ENCODE data around the gene ARFGAP1.

ARFGAP1 gene

DNA sequence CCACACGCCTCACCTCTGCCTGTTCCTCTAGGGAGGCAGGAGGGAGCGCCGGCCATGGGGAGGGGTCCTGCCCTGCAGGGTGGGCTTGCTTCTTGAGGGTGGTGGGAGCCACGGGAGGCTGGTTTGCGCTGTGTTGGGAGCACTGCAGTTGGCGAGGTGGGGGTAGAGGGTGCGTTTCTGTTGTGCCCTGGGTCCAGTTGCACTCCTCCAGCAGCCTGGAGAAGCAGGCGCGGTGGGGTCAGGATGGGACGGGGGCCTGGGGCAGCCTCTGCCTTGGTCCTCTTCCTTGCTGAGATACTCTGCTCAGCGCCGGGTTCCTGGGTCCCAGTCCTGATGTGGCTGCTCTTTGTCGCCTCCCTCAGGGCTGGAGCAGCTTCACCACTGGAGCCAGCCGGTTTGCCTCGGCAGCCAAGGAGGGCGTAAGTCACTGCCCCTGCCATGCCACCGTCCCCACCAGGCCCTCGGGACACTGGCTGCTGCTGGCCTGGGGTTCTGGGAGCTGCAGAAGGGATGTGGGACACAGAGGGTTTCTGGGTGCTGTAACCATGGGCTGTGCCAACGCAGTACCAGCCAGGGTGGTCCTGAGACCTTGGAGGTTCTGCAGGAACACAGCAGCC is 8.4 kb downstream of the ARFGAP1 start:
- DNase-seq = no peak

DNA sequence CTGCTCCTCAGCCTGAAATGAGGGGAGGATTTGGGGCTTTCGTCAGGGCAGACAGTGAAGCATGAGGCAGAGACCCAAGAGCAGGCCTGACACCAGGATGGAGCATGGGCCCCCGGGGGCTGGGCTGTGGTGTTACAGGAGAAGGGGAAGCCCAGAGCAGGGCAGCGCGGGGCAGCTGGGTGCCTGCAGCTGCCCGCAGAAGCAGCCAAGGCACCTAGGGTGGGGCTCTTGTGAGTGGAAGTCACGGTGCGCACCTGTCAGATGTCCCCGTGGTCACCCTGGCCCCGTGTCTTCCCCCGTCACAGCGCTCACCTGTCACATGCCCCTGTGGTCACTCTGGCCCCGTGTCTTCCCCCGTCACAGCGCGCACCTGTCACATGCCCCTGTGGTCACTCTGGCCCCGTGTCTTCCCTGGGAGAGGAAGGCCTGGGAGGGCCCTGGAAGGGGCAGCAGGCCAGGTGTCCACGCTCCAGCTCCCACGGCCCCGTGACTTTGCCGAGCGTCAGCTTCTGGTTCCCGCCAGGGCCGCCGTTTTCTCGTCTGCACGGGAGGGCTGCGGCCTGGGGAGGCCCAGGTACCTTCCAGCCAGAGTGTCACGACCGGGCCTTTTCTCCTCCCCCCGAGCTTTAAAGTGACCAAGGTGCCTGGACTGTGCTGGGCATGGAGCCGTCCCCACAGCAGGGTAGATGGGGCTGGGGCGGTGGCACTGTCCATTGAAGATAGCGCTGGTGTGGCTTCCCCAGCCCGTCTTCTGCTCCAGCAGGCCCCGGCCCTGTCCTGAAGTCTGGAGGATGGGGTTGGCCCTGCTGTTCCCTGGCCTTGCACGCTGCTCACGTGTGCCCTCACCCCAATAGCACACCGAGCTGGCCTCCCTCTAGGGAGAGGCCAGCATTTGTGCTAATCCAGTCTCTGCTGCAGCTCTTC is 9.4 kb downstream of the ARFGAP1 start:
- no peak for DNase-seq

DNA sequence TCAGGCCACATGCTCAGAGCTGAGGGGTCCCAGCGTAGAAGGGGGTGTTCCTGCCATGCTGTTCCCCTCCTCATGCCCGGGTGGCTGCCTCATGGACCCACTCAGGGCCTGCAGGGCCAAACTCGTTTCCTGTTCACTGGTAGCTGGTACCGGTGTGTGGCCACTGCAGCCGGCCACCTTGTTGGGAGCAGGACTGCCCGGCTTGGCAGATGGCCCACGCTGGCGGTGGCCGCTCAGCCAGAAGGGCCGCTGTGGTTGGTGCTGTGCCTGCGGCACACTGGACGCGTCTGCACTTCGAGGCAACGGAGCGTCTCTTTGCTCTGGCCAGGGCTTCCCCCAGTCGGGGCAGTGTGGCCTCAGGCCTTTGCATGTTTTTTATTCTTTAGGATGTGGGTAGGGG is 10.3 kb downstream of the ARFGAP1 start:
- DNase-seq = no peak

DNA sequence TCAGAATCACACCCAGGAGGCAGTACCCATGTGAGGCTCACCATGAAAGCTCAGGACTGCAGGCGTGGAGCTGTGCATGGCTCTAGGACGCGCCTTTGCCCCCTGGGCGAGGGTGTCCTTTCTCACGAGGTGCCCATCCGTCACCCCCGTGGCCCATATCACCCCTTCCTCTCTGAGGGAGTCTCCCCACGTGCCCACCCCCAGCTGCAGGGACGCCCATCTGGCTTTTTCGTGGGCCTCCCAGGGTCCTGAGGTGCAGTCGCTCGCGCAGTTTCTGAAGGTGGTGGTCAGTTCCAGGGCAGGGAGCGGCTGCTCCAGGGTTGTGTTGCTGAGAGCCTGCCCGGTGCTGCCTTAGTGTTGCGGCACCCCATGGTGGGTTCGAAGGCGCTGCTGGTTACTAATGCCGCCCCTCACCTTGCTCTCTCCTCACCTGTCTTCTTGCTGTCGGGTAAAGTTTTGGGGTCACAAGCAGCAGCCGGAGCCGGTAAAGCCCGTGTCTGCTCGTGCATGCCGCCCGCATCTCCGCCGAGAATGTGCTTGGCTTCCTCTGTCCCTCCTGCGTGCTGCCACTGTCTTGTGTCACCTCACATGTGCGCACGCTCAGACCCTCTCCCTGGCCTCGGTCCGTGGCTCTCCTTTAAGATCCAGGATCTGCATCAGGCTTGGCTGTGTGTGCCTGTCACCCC is 10.9 kb downstream of the ARFGAP1 start:
- DNase-seq = no peak

DNA sequence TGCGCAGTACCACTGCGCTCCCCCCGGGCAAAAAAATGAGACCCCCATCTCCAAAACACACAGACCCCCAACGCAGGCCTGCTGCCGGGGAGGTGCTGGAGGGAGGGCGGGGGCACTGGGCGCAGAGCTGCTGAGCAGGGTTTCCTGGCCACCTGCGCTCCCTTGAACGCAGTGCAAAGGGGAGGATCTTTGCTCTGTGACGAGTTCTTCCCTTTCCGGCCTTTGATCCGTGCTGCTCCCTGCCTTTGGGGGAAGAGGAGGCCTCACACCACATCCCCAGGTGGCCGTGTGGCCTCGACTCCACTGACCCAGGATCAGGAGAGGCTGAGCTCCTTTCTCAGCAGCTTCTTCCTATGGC is 11.4 kb downstream of the ARFGAP1 start:
- no peak for DNase-seq

DNA sequence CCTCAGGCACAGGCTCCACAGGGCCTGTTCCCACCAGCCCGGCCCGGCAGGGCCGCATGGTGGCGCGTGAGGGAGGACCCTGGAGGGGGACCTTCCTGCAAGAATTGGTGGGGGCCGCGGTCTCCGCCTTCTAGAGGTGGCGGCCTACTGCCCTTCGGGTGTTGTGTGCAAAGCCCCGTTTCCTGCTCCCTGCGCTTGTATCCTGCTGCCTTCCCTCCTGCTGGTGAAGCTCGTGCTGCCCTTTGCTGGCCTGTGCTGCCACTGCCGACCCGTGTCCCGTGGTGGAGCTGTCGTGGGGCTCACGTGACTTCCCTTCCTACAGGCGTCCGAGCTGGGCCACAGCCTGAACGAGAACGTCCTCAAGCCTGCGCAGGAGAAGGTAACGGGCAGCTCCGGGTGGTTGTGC is 11.9 kb downstream of the ARFGAP1 start:
- DNase-seq = no peak

DNA sequence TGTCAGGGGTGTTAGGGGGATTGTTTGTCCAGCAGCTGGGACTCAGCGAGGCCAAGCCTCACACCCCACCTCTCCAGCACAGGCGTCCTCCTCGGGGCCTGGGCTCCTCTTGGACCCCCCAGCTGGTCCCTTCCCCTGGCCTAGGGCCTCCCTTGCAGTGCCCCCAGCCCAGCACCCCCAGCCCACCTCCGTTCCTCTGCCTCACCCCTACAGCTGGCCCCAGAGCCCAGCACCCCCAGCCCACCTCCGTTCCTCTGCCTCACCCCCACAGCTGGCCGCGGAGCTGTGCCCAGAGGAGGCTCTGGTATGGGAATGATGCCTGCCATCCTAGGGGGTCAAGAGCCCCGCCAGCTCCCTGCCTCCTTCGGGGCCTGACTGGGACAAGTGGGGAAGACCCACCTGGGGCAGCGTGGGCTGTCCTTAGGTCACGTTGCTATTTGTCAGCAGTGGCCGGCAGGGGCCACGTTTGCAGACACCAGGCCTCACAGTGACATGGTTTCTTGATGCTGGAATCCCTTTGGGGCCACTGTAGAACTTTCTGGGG is 12.4 kb downstream of the ARFGAP1 start:
- DNase-seq = no peak

DNA sequence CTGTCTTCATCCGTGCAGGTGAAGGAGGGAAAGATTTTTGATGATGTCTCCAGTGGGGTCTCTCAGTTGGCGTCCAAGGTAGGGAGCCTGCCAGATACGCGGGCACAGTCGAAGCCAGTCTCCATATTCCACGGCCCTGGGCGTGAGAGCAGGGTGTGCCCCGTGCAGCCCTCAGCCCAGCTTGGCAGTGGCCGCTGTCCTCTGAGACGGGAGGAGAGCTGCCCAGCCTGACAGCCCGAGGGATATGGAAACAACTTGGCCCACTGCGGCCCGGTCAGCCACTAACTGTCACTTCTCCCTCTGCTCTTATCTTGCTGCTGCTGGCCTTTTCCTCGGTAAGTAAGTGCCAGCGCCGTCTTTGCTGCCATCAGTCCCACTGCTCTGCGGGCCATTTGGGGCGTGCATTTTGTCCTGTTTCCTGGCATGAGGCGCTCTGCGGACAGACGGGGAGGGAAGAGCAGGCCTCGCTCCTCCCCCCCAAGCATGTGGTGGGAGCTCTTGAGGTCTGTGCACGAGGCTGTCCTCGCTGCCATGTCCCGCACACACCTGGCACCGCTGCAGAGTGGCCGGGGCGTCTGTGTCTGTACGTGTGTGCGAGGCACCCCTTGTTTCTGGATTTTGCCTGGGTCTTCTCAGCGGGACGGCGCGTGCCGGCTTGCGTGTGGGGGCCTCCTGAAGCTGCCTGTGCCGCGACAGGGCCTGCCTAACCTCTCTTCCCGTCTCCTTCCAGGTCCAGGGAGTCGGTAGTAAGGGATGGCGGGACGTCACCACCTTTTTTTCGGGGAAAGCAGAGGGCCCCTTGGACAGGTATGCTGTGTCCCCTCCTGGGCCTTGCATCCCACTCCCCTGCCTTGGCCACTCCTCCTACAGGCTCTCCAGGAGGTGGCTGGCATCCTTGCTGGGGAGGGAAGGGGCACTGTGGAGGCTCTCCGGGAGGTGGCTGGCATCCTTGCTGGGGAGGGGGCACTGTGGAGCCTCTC is 13.3 kb downstream of the ARFGAP1 start:
- no peak for DNase-seq

DNA sequence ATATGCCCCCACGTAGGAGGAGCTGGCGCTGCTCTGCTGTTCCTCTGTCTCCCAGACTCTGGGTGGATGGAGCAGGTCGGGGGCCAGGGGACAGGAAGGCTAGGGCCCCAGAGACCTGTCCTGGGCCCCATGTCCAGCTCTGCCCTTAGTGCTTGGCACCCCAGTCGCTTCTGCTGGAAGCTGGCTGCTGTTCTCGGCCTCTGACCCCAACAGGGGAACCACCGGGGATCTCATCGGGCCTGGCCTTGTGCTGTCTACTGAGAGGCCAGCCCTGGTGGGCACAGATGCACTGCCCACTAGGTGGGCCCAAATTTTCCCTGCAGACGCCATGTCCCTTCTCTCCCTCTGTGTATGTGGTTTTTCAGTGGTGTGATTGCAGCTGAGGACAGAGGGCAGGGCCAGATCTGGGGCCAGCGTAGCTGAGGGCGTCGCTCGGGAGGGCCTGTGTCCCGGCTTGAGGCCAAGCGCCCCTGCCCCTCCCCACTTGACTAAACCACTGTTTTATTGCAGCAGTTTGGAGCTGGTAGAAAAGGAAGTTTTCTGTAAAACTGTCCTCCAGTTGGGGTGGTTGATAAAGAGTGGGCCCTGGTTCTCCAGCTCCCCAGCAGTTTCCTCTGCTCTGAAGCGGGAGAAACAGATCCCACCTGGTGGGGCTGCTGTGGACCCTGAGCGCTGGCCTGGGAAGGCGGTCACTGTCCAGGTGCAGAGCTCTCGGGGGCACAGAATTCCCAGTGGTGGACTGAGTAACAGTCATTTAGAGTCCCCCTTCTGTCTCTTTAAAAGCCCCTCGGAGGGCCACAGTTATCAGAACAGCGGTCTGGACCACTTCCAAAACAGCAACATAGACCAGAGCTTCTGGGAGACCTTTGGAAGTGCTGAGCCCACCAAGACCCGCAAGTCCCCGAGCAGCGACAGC is 14.4 kb downstream of the ARFGAP1 start:
- DNase-seq = no peak

DNA sequence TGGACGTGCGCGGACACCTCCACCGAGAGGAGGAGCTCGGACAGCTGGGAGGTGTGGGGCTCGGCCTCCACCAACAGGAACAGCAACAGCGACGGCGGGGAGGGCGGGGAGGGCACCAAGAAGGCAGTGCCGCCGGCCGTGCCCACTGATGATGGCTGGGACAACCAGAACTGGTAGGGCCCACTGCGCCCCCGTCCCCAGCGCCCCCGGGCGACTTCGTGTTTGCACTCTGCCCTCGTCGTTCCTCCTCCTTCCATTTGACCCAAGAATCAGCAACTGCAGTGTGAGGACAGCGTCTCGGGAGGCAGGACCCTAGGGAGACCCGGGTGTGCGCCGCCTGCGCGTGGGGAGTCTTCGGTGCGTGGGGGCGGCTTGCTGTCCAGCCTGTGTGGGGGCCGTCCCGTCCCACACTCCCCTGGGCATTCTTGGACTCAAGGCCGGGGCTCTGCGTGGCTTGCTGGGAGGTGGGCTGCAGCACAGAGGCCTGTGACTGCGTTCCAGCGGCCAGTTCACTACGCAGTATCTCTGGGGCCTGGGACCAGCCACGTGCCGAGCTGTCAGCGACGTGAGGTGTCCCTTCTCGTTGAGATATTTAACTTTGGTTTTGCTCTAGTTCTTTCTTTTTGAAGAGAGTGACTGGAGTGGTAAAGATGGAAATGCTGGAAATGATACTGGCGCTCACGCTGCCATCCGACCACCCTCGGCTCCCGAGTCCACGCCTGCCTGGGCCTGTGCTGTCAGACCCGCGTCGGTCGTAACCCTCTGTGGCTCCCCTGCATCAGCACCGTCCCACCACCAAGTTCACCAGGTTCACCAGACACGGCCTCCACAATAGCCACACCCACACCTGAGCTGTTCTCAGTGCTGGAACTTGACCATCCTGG is 15.3 kb downstream of the ARFGAP1 start:
- no peak for DNase-seq

DNA sequence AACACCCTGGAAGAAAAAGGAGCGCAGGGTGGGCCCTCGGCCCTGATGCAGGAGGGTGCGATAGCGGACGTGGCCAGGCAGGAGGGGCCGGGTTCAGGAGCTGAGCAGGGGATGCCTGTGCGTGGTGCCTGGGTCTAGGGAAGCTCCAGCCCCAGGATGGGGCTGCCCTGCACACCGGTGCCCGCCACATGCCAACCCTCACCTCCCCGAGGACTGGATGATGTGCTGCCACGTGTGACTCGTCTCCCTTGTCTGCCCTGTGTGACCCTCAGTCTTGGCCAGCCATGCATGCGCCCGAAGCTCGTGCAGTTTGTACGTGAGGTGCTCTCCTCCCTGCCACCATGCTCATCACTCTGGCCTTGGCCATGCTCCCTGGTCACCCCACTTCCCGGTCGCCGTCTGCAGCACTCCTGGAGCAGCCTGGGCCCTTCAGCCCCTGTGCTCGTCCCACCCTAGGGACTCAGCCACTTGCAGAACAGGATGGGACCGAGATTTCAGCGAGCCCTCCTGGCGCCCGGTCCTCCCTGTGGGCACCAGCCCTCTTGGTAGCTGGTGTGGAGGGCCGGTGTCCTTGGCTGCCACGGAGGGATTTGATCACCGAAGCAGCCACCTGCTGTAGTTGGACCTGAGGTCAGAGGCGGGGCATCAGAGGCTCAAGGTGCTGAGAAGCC is 16.1 kb downstream of the ARFGAP1 start:
- no peak for DNase-seq

DNA sequence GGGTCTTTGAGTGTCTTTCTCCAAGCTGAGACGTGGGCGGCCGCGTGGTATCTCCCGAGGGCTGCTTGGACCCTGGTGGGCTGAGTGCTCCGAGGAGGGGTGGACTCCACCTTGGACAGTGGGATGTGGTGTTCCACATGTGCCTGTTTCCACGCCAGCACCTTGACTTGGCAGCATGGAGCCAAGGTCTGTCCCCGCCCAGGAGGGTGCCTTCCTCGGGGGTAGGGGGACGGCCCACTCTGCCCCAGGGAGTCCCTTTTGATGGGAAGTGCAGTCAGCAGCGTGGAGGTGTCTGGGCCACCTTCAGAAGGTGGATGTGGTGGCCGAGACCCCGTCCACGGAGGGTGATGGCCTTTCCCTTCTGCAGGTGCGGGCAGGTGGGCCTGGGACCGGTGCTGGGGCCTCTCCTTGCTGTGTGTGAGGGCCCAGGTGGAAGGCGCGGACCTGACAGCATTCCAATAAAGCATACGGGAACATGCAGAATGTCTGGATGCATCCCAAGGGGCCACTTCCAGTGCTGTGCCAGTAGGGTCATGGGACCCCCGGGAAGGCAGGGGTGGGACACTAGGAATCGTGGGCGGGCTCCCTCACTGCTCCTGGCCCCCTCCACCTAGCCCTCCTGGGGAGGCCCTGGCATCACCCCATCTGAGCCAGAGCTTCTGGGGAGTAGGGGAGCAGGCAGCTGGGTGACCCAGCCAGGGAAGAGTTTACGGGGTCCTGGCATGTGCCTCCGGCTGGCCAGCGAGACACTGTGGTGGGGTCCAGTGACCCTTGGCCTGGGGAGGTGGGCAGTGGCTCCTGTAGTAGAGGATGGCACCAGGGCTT is 16.9 kb downstream of the ARFGAP1 start:
- no peak for DNase-seq

DNA sequence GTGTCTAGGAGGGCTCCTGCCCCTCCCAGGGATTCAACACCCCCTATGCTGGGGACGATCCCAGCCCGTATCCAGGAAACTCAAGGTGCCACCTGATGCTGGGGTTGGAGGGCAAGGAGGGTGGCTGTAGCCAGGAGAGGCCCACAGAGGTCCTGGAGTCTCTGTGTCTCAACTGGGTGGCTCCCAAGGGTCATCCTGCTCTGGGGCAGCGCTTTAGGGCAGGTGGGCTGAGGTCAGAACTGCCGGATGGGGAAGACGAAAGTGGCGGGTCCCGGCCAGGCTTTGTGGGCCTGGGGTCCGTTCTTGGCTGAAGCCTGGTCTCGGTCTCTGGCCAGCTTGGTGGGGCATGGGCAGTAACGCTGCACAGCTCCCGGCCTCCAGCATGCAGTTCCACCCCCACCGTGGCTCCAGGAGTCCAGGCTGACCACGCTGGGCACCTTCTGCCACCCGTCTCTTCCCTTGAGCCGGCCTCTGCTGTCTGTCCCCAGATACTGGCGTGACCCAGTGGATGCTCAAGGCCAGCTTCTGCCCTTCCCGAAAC is 17.6 kb downstream of the ARFGAP1 start:
- no peak for DNase-seq

DNA sequence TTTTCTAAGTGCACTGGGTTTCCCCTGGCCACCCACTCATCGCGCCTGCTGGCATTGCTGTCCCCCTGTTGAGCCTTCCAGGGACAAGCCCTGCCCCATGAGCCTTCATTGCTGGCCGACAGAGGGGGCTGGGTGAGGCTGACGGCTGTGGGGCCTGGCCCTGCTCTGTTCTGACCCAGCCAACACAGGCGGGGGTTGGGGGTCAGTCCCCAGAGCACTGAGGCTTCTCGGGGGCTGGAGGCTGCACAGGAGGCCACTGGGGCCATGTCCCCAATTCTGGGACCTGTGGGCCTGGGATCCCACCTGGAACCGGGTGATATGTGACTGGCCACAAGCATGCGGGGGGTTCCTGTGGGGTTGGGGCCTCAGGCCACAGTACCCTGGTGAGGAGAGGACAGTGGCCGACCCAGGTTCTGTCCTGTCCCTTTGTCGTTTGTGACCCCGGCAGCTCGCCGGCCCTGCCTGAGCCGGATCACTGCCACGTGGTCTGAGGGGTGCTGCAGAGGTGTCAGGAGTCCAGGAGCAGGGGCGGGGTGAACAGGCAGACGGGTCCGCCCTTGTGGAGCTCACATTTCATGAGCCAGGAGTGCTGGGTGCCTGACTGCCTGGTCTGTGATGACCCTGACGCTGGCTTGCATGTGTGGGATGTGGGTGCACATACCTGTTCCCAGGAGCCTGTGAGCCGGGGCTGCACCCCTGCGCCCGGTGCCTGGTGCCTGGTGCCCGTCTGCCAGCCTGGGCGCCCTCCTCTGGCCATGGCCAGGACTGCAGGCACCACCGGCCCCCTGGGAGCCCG is 18.3 kb downstream of the ARFGAP1 start:
- DNase-seq = no peak

DNA sequence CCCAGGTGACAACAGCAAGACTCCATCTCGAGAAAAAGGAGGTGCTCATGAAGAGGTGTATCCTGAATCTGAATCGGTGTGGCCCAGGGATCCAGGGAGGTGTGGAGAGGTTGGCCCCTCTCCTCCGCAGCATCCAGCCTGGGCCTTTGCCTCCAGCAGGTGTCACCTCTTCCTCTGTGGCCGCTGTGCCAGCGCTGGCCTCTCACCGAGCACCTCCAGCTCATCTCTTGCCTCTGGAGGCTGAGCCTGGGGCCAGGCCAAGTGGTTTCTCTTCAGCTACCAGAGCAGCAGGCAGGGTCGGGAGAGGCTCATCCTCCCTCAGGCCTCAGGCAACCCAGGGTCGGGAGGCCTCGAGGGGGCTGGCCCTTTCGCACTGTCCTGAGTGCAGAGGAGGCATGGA is 19.2 kb downstream of the ARFGAP1 start:
- no peak for DNase-seq

DNA sequence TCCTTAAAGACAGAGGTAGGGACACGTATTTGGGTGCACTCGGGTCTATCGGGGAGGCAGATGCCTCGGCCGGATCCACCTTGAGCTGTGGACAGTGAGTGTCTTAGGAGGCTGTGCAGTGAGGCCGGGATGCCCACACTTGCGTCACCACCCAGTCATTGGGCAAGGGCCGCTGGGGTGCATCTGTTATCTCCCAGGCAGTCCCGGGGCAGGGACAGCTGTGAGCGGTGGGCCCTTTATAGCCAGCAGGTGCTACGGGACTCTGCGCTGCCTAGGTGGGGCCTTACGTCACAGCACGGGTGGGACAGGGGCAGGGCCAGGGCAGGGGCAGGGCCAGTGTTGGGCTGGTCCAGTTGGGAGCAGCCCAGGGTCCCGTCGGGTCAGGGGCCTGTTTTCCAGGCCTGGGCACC is 19.7 kb downstream of the ARFGAP1 start:
- no peak for DNase-seq

DNA sequence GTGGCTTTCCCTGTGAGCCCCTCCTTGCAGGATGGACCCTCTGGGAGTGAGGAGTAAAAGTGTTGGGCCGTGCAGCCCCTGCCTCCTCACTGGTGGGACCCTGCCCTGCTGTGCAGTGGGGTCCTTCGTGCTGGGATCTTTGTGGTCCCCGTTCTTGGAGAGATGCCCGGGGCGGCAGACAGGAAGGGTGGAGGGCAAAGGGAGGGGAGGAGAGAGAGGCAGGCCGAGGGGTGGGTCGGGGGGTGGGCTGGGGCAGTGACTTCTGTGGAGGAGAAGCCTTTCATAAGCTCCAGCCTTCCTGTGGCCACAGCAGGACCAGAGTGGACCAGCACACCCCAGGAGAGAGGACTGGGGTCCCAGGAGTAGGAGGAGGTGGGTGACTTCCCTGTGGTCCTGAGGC is 20.3 kb downstream of the ARFGAP1 start, which contains the start of gene COL20A1:
Gene COL20A1, plus strand, starts transcription at position 283 of the 400 bp plus-strand sequence. CDS start 1,922 bp downstream, outside the sequence.
- no peak for DNase-seq
